SKM-1 treated with dmso at 0.1 percent for 144 hours (cell line): ENCODE data around the gene ZCCHC7.
"Not testable (repeated sequence)": the region's sequence is repeated elsewhere in the genome, so short reads cannot be mapped to it uniquely, and the experiment has no call there.

Experiments
- DNase-seq: peaks from one replicate; lab custom pipeline; 2025; ENCODE audit not compliant: unreplicated experiment; lab: John Stamatoyannopoulos, UW

Gene ZCCHC7

DNA sequence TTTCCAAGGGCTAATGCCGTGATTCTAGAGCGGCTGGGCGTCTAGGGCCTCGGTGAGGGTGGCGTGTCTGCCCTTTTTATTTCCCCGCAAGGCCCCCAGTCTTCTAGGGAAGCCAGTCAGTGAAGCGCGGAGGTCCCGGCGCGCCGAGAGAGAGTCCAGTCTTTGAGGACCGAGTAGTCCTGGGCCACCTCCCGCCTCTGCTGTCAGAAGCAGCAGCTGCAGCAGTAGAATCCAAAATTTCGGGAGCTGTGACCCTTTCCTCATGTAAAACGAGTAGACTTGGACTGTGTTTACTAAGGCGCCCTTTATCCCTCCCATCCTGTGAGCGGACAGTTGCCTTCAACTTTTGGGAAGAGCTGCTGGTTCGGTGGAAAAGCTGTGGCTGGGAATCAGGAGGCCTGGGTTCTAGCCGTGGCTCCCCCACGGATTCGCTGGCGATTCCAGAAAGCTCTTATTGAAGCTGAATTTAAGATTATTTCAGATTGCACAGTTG, 515 bp downstream of the ZCCHC7 start:
- peak; percentile 3 for DNase-seq

DNA sequence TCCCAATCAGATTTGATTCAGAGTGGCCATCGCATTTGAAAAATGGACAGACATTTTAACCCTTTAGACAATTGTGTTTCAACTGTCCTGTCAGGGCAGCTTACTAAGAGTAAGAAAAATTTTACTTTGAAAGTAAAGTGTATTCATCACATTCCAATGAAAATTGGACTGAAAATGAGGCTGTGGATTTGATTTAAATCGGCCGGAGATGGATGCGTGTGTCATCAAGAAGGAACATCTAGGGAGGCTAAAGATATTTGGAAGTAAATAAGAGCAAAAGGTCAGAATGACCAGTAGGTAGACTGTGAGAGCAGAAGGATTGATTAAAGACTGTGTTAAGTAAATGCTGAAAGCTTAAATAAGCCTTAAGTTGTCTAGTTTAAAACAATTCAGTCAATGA, 1.5 kb downstream of the ZCCHC7 start:
- no peak for DNase-seq

DNA sequence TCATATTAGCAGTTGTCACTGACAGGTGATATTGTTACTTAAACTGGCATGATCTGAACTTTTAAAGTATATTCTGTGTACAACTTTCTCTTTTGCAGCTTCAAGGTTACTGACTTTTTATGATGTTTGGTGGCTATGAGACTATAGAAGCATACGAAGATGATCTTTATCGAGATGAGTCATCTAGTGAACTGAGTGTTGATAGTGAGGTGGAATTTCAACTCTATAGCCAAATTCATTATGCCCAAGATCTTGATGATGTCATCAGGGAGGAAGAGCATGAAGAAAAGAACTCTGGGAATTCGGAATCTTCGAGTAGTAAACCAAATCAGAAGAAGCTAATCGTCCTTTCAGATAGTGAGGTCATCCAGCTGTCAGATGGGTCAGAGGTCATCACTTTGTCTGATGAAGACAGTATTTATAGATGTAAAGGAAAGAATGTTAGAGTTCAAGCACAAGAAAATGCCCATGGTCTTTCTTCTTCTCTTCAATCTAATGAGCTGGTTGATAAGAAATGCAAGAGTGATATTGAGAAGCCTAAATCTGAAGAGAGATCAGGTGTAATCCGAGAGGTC, 5.9 kb downstream of the ZCCHC7 start:
- no peak for DNase-seq

DNA sequence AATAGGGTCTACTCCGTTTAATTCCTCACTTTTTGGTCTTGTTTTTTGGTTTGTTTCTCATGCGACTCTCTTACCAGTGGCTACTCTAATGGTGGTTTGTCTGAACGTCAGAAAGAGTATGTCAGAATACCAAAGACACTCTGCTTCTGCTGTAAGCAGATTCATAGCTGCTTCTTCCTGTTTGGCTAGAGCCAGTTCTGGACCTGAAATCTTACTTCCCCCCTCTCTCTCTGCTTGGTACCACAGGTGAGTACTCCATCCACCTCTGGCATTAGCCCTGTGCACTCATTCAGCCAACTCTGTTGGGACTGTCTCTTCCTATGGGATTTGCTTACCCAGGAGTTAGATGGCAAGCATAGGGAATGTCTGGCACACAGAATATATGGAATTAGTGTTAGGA, 6.6 kb downstream of the ZCCHC7 start:
- no peak for DNase-seq

DNA sequence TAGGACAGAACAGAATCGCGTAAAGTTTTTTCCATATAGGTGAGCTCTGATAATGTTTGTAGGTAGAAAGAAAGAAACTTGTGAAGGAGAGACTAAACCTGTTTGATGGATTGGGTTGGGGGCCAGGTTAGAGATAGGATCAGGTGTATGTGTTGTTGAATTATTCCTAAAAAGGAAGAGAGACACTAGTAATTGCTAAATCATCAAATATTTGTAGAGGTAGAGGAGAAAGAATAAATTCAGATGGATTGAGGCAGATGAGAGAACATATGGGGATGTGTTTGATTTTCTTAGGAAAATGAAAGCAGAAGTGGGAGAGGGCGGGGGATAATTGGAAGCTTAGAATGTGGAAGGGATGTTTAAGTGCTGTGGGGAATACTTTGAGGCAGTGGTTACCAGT, 7.7 kb downstream of the ZCCHC7 start:
- no peak for DNase-seq

DNA sequence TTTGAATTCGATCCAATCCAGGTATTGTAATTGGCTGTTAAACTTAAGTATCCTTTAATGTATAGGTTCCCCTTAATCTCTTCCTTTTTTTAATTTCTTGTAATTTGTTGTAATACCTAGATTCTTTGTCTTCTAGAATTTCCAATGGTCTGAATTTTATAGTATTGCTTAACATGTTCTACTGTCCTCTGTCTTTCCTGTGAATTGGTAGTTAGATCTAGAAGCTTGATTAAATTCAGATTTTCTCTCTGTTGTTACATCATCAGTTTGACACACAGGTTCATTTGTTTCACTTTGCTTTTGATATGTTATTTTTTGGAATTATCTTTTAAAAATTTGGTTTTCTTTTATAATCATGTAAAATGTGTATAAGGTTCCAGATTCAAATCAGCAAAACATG, 13.8 kb downstream of the ZCCHC7 start:
- no peak for DNase-seq

DNA sequence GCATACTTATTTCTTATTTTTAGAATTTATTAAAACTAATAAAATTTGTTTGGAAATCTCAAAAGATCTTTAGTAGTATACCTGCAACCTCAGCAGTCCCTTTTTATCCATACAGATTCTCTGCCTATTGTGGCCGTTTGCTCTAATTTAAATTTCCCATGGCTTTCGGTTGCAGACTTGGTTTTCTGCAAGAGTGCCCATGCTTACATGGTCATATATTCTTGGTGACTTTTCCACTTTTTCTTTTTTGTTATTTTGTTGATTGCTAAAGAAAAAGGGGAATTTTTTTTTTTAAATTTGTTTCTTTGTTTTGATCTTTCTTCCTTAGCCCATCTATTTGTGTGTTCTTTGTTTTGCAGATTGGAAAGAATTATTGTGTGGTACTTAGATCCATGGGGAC, 20.6 kb downstream of the ZCCHC7 start:
- DNase-seq = no peak

DNA sequence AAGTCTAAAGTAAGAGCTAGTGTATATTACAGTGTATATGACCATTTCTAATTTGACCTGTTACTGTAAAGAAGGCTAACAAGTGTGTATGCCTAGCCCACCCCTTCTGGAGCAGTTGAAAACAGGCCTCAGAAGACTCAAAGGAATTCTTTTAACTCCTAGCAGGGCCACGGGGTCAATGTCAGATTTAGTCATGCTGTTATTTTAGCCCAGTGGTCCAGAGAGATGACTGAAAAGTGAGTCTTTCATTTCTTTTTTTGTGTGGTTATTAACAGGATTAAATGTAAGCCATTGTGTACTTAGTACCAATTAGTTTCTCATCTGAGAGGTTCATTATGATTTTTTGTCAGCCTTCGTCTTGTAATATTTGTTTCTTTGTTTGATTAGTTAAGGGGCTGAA, 24.4 kb downstream of the ZCCHC7 start:
- no peak for DNase-seq

DNA sequence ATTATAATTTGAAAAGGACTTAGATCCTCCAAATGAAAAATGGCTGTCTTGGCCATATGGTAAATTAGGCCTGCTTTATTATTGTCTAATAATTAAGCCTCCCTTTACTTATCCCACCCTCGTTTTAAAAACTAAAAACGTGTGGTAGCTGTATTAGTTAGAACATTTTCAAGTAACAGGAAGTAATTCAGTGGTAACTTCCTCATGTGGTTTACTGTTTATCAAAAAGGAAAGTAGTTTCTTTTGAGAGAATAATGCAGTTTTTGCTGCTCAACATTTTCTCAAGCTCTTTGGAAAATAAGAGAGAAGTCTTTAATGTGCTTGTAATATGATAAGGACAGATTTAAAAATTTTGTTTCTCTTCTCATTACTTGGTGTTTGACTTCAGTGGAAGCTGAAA, 26.0 kb downstream of the ZCCHC7 start:
- DNase-seq = peak; percentile 51

DNA sequence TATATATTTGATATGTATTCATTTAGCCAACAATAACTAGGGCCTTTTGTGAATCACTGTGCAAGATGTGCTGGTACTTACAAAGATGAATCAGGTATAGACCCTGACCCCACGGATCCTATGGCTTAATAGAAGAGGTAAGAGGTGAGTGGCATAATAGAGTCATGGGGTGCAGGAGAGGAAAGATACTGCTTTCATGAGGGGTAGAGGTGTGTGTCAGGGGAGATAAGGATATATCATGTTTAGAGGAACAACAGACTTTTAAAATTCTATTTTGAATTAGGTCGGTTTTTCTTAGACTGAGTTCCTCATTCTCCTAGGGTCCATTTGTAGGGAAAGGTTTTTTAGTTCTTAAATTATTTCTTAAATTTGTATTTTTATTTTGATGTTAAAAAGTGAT, 27.8 kb downstream of the ZCCHC7 start:
- DNase-seq = no peak

DNA sequence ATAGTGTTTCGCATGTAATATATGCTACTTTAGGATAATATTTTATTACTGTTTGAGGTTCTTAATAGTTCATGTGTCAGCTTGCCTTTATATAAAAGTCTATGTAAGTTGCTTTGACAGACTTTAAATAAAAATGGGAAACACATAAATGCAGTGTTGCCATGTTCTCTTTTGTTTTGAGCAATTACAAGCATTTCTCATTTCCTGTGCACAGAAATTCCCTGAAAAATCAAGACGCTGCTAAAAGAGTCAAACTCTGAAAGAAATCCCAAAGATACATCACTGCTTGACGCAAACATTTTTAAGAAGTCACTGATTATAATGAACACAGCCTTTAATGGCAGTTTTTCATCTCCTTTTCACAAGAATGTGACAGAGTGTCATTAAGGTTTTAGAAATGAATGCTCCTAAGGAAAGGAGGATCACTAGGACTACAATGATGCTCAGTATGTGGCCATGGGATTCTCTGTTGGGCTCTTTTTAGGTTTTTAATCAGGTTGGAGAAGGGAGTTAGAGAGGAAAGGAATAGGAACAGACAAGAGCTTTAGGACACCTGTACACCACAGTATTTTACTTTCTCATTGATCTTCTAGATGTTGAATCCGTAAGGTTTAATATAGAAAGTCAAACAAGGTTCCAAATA, 29.4 kb downstream of the ZCCHC7 start:
- DNase-seq = no peak

DNA sequence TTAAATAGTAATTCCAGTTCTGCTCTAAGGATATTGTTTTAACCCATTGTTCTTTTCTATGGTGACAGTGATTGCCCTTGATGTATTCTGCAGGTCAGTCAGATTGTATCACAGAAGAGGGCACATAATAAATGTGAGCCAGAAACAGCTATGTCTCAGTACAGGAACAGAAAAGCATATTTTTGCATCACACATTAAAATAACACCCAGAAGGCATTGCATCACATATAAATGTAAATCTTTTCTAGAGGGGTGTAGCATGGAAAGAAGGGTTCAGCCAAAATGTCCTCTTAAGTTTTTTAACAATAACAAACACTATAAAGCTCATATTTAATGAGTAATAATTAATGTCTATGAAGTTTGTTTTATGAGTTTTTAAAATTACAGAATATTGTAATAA, 30.0 kb downstream of the ZCCHC7 start:
- DNase-seq = no peak

DNA sequence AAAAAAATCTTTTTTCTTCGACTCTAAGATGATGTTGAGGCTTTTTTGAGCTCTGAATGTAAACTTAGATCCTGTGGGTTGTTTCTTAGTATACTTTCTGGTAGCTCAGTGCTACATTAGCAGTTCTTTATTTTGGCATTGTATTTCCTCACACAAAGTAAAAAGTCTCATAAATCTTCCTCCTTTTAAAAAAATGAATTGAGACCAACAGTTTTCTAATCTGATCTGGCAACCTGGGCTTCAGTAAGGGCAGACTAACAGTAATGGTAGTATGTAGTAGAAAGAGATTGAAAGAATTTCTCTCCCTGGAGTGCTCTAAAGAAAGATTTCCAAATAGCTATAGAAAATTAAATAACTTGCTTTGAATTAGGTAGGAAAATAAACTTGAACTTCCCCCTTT, 31.4 kb downstream of the ZCCHC7 start:
- no peak for DNase-seq

DNA sequence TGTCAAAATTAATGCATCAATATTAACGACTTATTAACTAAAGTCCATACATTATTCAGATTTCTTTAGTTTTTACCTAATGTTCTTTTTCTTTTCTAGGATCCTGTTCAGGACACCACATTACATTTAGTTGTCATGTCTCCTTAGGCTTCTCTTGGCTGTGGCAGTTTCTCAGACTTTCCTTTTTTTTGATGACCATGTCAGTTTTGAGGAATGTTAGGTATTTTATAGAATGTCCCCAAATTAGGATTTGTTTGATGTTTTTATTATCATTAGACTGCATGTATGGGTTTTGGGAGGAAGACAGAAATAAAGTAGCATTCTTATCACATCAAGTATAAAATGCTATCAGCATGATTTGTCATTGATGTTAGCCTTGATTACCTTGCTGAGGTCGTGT, 32.0 kb downstream of the ZCCHC7 start:
- no peak for DNase-seq

DNA sequence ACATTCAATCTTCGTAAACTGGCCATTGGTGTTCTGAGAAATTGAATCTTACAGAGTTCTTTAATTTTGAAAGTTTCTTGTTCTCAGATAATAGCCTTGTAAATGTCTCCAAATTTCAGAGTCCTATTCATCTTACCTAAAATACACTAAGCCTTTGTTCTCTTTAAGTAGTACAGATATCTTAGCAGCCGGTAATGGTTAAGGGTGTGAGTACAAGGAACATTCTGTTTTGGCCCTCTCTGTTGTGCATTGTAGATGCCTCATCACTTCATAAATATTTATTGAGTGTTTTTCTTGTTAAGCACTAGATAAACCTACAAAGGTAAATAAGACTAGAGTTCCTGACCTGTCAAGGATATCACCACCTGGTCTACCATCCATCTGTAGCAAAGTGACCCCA, 35.2 kb downstream of the ZCCHC7 start:
- no peak for DNase-seq

DNA sequence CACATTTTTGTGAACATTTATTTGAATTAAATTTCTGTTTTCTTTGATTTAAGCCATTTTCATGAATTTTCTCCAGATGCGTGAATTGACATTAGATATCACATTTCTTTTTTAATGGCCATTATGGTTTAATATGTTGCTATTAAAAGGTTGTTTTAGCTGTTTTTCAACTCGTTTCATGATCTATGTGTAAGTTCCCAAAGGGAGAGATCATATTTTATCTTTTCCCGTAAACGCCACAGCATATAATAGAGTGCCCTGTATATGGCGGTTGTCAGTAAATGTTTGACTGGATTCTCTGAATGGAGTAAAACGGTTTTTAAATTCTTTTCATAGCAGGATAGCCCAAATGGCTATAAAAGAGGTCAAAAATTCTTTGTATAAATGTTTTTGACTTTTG, 35.8 kb downstream of the ZCCHC7 start:
- no peak for DNase-seq

DNA sequence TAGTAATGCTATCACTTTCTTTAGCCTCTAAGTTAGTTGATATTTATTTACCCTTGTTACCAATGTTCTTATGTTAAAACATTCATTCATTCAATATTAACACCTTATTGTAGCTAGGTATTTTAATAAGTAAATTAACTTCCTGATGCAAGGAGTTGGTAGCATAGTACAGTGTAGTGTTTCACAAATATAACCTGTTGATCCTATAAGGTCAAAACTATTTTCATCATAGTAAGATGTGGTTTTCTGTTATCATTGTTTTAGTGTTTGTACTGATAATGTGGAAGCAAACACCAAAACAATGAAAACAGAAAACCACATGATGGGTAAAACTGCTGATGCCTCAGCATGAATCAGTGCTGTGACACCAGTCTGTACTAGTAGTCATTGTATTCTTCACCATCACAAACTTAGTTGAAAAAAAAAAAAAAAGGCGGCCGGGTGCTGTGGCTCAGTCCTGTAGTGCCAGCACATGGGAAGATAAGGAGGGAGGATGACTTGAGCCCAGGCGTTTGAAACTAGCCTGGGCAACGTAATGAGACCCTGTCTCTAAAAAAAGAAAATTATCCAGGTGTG, 36.5 kb downstream of the ZCCHC7 start:
- DNase-seq = no peak

DNA sequence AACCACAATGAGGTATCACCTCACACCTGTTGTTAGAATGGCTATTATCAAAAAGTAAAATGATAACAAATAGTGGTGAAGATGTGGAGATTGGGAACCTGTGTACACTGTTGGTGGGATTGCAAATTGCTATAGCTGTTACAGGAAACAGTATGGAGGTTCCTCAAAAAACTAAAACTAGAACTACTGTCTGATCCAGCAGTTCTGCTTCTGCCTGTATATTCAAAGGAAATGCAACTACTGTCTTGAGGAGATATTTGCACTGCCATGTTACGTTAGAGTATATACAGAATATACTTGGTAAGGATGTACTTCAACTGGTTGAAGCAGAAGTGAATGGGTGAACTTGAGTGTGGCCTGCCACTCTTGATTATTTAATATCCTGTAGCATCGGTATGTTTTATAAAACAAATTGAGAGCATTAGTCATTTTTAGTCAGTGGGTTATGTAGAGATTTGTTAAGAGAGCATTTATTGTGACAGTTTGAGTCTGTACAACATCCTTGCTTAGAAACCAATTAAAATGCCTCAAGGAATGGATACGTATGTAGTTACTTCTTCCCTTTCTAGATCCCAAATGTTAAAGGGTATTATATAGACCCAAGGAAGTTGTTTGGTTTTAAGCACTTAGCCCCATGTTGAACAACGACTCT, 37.5 kb downstream of the ZCCHC7 start:
- DNase-seq = no peak

DNA sequence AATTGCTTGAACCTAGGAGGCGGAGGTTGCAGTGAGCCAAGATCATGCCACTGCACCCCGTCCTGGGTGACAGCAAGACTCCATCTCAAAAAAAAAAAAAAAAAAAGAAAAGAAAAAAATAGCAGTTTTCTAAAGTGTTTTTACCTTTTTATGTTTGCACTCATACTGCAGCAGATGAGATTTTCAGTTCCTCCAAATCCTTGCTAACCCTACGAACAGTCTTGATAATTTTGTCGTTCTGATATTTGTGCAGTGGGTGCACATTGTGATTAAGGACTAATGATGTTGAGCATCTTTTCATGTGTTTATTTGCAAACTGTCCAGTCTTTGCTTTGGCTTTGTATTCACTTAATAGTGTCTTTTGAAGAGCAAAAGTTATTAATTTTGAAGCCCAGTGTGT, 42.9 kb downstream of the ZCCHC7 start:
- no peak for DNase-seq

DNA sequence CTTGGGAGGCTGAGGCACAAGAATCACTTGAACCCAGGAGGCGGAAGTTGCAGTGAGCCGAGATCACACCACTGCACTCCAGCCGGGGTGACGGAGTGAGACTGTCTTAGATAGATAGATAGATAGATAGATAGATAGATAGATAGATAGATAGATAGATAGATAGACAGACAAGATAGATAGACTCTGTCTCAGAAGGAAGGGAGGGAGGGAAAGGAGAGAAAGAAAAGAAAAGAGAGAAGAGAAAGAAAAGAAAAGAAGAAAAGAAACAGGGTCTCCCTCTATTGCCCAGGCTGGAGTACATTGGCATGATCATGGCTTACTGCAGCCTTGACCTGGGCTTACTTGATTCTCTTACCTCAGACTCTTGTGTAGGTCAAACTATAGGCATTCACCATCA, 44.0 kb downstream of the ZCCHC7 start:
- DNase-seq = not testable (repeated sequence)

DNA sequence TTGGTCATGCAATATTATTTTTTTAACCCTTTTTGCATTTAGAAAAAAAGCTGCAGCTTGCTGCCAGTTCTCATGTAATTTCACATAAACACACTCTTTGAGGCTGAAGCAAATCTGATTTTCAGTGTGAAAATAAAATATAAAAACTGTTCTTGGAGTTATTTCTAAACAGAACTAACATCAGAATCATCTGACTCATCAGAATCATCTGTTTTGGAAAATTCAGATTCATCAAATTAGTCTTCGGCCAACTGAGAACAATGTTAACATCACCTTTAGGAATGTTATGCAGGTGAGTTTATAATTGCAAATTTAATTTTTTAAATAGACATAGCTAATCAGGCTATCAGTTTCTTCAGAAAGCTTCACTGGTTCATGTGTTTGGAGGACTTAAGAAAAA, 45.3 kb downstream of the ZCCHC7 start:
- DNase-seq = no peak

DNA sequence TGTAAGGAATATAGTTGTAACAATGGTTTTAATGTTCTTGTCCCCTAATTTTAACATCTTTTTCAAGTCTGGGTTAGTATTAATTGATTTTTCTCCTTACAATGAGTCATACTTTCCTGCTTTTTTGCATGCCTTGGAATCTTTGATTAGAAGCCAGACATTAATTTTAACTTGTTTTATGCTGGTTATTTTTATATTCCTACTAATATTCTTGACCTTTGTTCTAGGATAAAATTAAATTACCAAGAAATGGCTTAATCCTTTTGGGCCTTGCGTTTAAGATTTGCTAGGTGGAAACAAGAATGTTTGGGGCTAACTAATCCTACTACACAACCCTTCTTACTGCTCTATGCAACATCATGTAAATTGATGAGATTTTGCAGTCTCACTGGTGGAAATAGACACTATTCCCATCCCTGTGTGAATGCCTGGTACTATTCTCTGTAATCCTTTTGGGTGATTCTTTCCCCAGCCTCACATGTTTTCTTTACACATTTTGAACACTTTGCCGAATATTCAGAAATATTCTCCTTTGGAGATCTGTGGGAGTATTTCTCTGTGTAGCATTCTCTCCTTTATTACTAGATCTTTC, 47.2 kb downstream of the ZCCHC7 start:
- no peak for DNase-seq
